Measurements from ENCODE around the gene NXF2.
"Not testable (repeated sequence)": the region's sequence is repeated elsewhere in the genome, so short reads cannot be mapped to it uniquely, and the experiment has no call there.

The NXF2 gene, protein sequence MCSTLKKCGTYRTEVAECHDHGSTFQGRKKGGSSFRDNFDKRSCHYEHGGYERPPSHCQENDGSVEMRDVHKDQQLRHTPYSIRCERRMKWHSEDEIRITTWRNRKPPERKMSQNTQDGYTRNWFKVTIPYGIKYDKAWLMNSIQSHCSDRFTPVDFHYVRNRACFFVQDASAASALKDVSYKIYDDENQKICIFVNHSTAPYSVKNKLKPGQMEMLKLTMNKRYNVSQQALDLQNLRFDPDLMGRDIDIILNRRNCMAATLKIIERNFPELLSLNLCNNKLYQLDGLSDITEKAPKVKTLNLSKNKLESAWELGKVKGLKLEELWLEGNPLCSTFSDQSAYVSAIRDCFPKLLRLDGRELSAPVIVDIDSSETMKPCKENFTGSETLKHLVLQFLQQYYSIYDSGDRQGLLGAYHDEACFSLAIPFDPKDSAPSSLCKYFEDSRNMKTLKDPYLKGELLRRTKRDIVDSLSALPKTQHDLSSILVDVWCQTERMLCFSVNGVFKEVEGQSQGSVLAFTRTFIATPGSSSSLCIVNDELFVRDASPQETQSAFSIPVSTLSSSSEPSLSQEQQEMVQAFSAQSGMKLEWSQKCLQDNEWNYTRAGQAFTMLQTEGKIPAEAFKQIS

DNA sequence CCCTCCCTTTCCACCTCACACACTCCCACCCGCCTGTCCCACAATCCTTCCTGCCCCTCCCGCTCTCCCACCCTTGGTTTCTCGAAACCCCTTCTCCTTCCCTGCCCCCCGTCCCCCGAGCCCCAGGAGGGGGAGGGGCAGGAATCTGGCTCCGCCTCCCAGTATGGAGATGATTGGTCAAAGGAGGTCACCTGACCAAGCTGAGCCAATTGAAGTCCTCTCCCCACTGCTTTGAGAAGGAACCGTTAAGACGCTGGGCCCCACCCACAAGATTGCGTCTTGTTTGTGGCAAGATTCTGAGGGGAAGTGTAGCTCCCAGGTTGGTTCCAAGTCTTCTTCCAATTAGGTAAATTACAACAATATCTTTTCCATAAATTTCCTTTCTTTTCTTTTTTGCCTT, at the start of gene NXF2:
TSS of gene NXF2 (plus strand) at position 275 of the 400 bp plus-strand sequence. CDS start 59,912 bp downstream, outside the sequence.
- H3K36me3 ChIP-seq (ENCODE audit: low read length); H3K4me2 ChIP-seq (ENCODE audit: low read depth, low read length, poor library complexity, severe bottlenecking); H3F3A ChIP-seq (ENCODE audit: insufficient read depth); H2AFZ ChIP-seq (ENCODE audit: low read depth, low read length, severe bottlenecking); H3K9ac ChIP-seq (ENCODE audit: low read length); H3K9me3 ChIP-seq (ENCODE audit: insufficient read depth, low read length); H3K27me3 ChIP-seq (ENCODE audit: low read length); H3K79me2 ChIP-seq (ENCODE audit: insufficient read depth, low read length); H3K9me2 ChIP-seq (replicated peaks; ENCODE audit: insufficient read depth, low read length); H3K27ac ChIP-seq (ENCODE audit: low read depth, low read length); H3K4me3 ChIP-seq (ENCODE audit: insufficient read depth, low read length, poor library complexity, severe bottlenecking); H4K20me1 ChIP-seq (ENCODE audit: low read depth, low read length): not testable (repeated sequence)

GRCh38 chrX:102207940-102208339, 39.0 kb upstream of the NXF2 start:
- not testable (repeated sequence) for H3K27me3 ChIP-seq (ENCODE audit: low read length); H2AFZ ChIP-seq (ENCODE audit: low read depth, low read length, severe bottlenecking); H3K36me3 ChIP-seq (ENCODE audit: low read length); H3K4me3 ChIP-seq (ENCODE audit: insufficient read depth, low read length, poor library complexity, severe bottlenecking); H4K20me1 ChIP-seq (ENCODE audit: low read depth, low read length); H3K79me2 ChIP-seq (ENCODE audit: insufficient read depth, low read length); H3K9me2 ChIP-seq (replicated peaks; ENCODE audit: insufficient read depth, low read length); H3K9ac ChIP-seq (ENCODE audit: low read length); H3K27ac ChIP-seq (ENCODE audit: low read depth, low read length); H3F3A ChIP-seq (ENCODE audit: insufficient read depth); H3K9me3 ChIP-seq (ENCODE audit: insufficient read depth, low read length); H3K4me2 ChIP-seq (ENCODE audit: low read depth, low read length, poor library complexity, severe bottlenecking)

DNA sequence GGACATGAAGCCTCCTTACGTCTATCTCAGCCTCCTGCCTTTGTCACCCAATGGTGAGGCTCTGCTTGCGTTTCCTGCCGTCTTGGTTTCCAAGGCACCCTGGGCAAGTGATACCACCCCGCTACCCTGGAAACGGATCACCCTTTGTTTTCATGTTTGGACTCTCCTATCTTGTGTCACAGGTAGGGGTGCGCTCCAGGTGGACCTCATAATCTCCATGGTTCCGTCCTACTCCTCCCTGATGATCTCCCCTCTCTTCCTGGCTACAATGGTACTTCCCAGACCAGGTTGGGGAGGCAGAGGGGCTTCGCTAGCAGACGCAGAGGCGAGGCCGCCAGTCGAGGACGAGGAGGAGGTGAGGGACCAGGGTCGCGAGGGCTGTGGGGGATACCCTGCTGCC, 32.0 kb upstream of the NXF2 start, which contains the start of gene TCP11X1:
TSS of gene TCP11X1 (plus strand) at position 316 of the 400 bp plus-strand sequence.
- not testable (repeated sequence) for H3K4me2 ChIP-seq (ENCODE audit: low read depth, low read length, poor library complexity, severe bottlenecking); H3K79me2 ChIP-seq (ENCODE audit: insufficient read depth, low read length); H2AFZ ChIP-seq (ENCODE audit: low read depth, low read length, severe bottlenecking); H3K27me3 ChIP-seq (ENCODE audit: low read length); H4K20me1 ChIP-seq (ENCODE audit: low read depth, low read length); H3K27ac ChIP-seq (ENCODE audit: low read depth, low read length); H3K9me2 ChIP-seq (replicated peaks; ENCODE audit: insufficient read depth, low read length); H3K9me3 ChIP-seq (ENCODE audit: insufficient read depth, low read length); H3K36me3 ChIP-seq (ENCODE audit: low read length); H3K4me3 ChIP-seq (ENCODE audit: insufficient read depth, low read length, poor library complexity, severe bottlenecking); H3K9ac ChIP-seq (ENCODE audit: low read length); H3F3A ChIP-seq (ENCODE audit: insufficient read depth)

GRCh38 chrX:102216497-102216896, 30.5 kb upstream of the NXF2 start:
- H2AFZ ChIP-seq (ENCODE audit: low read depth, low read length, severe bottlenecking); H3K36me3 ChIP-seq (ENCODE audit: low read length); H3K4me2 ChIP-seq (ENCODE audit: low read depth, low read length, poor library complexity, severe bottlenecking); H4K20me1 ChIP-seq (ENCODE audit: low read depth, low read length); H3K9me3 ChIP-seq (ENCODE audit: insufficient read depth, low read length); H3K79me2 ChIP-seq (ENCODE audit: insufficient read depth, low read length); H3K27ac ChIP-seq (ENCODE audit: low read depth, low read length); H3K9me2 ChIP-seq (replicated peaks; ENCODE audit: insufficient read depth, low read length); H3K4me3 ChIP-seq (ENCODE audit: insufficient read depth, low read length, poor library complexity, severe bottlenecking); H3F3A ChIP-seq (ENCODE audit: insufficient read depth); H3K9ac ChIP-seq (ENCODE audit: low read length); H3K27me3 ChIP-seq (ENCODE audit: low read length): not testable (repeated sequence)

DNA sequence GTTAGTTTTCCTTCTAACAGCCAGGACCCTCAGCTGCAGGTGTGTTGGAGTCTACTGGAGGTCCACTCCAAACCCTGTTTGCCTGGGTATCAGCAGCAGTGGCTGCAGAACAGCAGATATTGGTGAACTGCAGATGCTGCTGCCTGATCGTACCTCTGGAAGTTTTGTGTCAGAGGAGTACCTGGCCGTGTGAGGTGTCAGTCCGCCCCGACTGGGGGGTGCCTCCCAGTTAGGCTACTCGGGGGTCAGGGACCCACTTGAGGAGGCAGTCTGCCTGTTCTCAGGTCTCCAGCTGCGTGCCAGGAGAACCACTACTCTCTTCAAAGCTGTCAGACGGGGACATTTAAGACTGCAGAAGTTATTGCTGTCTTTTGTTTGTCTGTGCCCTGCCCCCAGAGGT, 11.3 kb upstream of the NXF2 start:
- not testable (repeated sequence) for H3K4me2 ChIP-seq (ENCODE audit: low read depth, low read length, poor library complexity, severe bottlenecking); H3K9me3 ChIP-seq (ENCODE audit: insufficient read depth, low read length); H3K36me3 ChIP-seq (ENCODE audit: low read length); H3K9me2 ChIP-seq (replicated peaks; ENCODE audit: insufficient read depth, low read length); H3K27ac ChIP-seq (ENCODE audit: low read depth, low read length); H3K4me3 ChIP-seq (ENCODE audit: insufficient read depth, low read length, poor library complexity, severe bottlenecking); H3F3A ChIP-seq (ENCODE audit: insufficient read depth); H2AFZ ChIP-seq (ENCODE audit: low read depth, low read length, severe bottlenecking); H4K20me1 ChIP-seq (ENCODE audit: low read depth, low read length); H3K79me2 ChIP-seq (ENCODE audit: insufficient read depth, low read length); H3K27me3 ChIP-seq (ENCODE audit: low read length); H3K9ac ChIP-seq (ENCODE audit: low read length)

GRCh38 chrX:102240265-102240664, 6.7 kb upstream of the NXF2 start:
- H3K4me3 ChIP-seq (ENCODE audit: insufficient read depth, low read length, poor library complexity, severe bottlenecking); H3K4me2 ChIP-seq (ENCODE audit: low read depth, low read length, poor library complexity, severe bottlenecking); H3K9me2 ChIP-seq (replicated peaks; ENCODE audit: insufficient read depth, low read length); H3K27me3 ChIP-seq (ENCODE audit: low read length); H2AFZ ChIP-seq (ENCODE audit: low read depth, low read length, severe bottlenecking); H3K27ac ChIP-seq (ENCODE audit: low read depth, low read length); H3K9ac ChIP-seq (ENCODE audit: low read length); H4K20me1 ChIP-seq (ENCODE audit: low read depth, low read length); H3K36me3 ChIP-seq (ENCODE audit: low read length); H3K79me2 ChIP-seq (ENCODE audit: insufficient read depth, low read length); H3F3A ChIP-seq (ENCODE audit: insufficient read depth); H3K9me3 ChIP-seq (ENCODE audit: insufficient read depth, low read length): not testable (repeated sequence)

DNA sequence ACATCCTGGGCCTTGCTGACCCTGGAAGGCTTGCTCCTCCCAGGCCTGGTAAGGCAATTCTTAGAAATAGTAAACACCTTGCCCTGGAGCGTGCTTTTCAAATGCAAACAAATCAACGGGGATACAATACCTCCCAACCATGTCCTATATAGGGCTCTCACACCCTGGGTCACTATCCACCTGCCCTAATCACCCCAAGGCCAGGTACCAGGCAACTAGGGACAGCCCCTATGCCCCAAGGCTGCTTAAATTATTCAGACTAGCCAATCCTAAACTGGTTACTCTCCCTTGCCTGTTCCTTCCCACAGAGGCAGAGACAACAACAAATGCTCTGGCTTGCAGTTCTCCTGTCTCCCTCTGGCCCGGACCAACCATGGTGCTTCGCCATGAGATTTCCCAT, 25.3 kb downstream of the NXF2 start:
- not testable (repeated sequence) for H3K4me2 ChIP-seq (ENCODE audit: low read depth, low read length, poor library complexity, severe bottlenecking); H4K20me1 ChIP-seq (ENCODE audit: low read depth, low read length); H3K27me3 ChIP-seq (ENCODE audit: low read length); H3K36me3 ChIP-seq (ENCODE audit: low read length); H3K79me2 ChIP-seq (ENCODE audit: insufficient read depth, low read length); H2AFZ ChIP-seq (ENCODE audit: low read depth, low read length, severe bottlenecking); H3K9me2 ChIP-seq (replicated peaks; ENCODE audit: insufficient read depth, low read length); H3F3A ChIP-seq (ENCODE audit: insufficient read depth); H3K9ac ChIP-seq (ENCODE audit: low read length); H3K9me3 ChIP-seq (ENCODE audit: insufficient read depth, low read length); H3K4me3 ChIP-seq (ENCODE audit: insufficient read depth, low read length, poor library complexity, severe bottlenecking); H3K27ac ChIP-seq (ENCODE audit: low read depth, low read length)

Data from SU-DHL-6 (cell line).